ENCODE data around the gene MPPE1. TPM values are rescaled to one million over a fixed set of nuclear protein-coding genes. Genes with fewer than 3 reads are reported as not detected.

The MPPE1 gene
- total and polyA plus RNA-seq, 9 of the 15 experiments (the other 6 are each of a cell fraction or from before 2014, with no cell fraction given) = 10.7 to 19.5 (median 13.3) TPM

GRCh38 chr18:11851146-11851805 is 56.8 kb downstream of the MPPE1 start, which contains the start of gene CHMP1B (continued):
- TF ChIP-seq ZHX1 (conservative IDR thresholded peaks at IDR 0.05; ENCODE audit: low read length) (peak; percentile 81), BHLHE40 (IDR thresholded peaks at IDR 0.05; ENCODE audit: low read length) (peak; percentile 21; the same call in 1 of the 2 replicates), ELF1 (tag; IDR thresholded peaks at IDR 0.05) (peak; percentile 99), FOXK2 (conservative IDR thresholded peaks at IDR 0.05 in 1 of 2, IDR thresholded peaks at IDR 0.05 in 1 of 2; ENCODE audit: low read depth in 2 of 2) (peak; percentile 99 to 100), PHTF2 (CRISPR knock-in tag; IDR thresholded peaks at IDR 0.05) (no peak), ZZZ3 (IDR thresholded peaks at IDR 0.05) (no peak), POLR2AphosphoS5 (IDR thresholded peaks at IDR 0.05; ENCODE audit: control insufficient read depth, insufficient read depth, low read depth, low read length) (peak; percentile 88), CEBPZ (IDR thresholded peaks at IDR 0.05; ENCODE audit: borderline replicate concordance, low read depth, low read length) (no peak), VEZF1 (CRISPR knock-in tag; IDR thresholded peaks at IDR 0.05) (peak; percentile 73), JUN (IDR thresholded peaks at IDR 0.05; ENCODE audit: borderline replicate concordance, low read depth, low read length) (peak; percentile 81), JUN (CRISPR knock-in tag; IDR thresholded peaks at IDR 0.05; ENCODE audit: borderline replicate concordance) (no peak), RCOR1 (IDR thresholded peaks at IDR 0.05; ENCODE audit: borderline replicate concordance in 1 of 2, low read depth in 2 of 2, low read length in 2 of 2) (no peak; a peak in 1 of 4 replicates), ZBTB11 (CRISPR knock-in tag; IDR thresholded peaks at IDR 0.05) (peak in 1 of 3 experiments; percentile 54; a peak in 1 of 6 replicates), ZNF3 (CRISPR knock-in tag; IDR thresholded peaks at IDR 0.05) (no peak), ZNF140 (CRISPR knock-in tag; IDR thresholded peaks at IDR 0.05) (no peak)
